K562 (cell line): ENCODE results near the gene CCDC158. TPM values are rescaled to one million over a fixed set of nuclear protein-coding genes. Genes with fewer than 3 reads are reported as not detected.

Source experiments
- ATAC-seq: fragments of 200-7000 bp; cut with Tn5 transposase; 3 replicates; pipeline ENCODE4 v1.9.1; 2020; ENCODE audit warnings: moderate library complexity
- BruUV-seq: library from RNA; stranded (reverse); fragments of 400-500 nt; replicated peaks from 2 replicates; lab custom pipeline; 2021; lab: Mats Ljungman, UMichigan
- CTCF ChIA-PET: fragments of 300-600 bp; formaldehyde crosslinking; extraction: SDS; loops from one replicate; lab custom pipeline; 2021; ENCODE audit warnings: low intra/inter-chr PET ratio; lab: Yijun Ruan, JAX
- POLR2A ChIA-PET: fragments of 300-600, 350-650 bp; sonication (Branson Sonifier 250); formaldehyde crosslinking; extraction: SDS; loops from one replicate; lab custom pipeline; 2021; ENCODE audit warnings: antibody characterized with exemption, inconsistent platforms; lab: Yijun Ruan, JAX
- DNase-seq, 4 experiments: peaks; one replicate each; pipeline versions ENCODE4 v3.0.0 to v3.0.0-alpha.2; 2011 to 2018; ENCODE audit warnings: low spot score in 3 of 4, mixed read lengths in 3 of 4; ENCODE audit errors: extremely low read depth in 1 of 4
- FAIRE-seq: peaks from 2 replicates; lab custom pipeline; 2011; peaks lifted over from hg19 to GRCh38; lab: Jason Lieb, UNC
- H2AFZ ChIP-seq: 2 replicates; pipeline ENCODE4 v1.6.0; 2011; ENCODE audit warnings: low read depth, low read length, control low read depth, inconsistent platforms
- H3K27ac ChIP-seq: fragments of 200-600 bp; 3 replicates; pipeline ENCODE4 v1.8.0; 2011; ENCODE audit warnings: low read depth, mild to moderate bottlenecking, control low read depth, inconsistent platforms, low read length, moderate library complexity, mixed read lengths; ENCODE audit errors: extremely low read depth
- H3K27me3 ChIP-seq, 2 experiments: fragments of 300-600 bp in 1 of 2; 2 replicates in 1 of 2; 3 replicates in 1 of 2; pipeline versions ENCODE4 v1.6.0 to v1.8.0; 2011; ENCODE audit warnings: inconsistent platforms in 2 of 2, low read length in 2 of 2, mild to moderate bottlenecking in 1 of 2, mixed read lengths in 1 of 2, moderate library complexity in 1 of 2; ENCODE audit not compliant: control insufficient read depth in 2 of 2, insufficient read depth in 2 of 2
- H3K36me3 ChIP-seq: fragments of 300-600 bp; 3 replicates; pipeline ENCODE4 v1.8.0; 2011; ENCODE audit warnings: mild to moderate bottlenecking, low read length, inconsistent platforms; ENCODE audit not compliant: control insufficient read depth, insufficient read depth
- H3K4me1 ChIP-seq, 2 experiments: fragments of 200-600 bp in 1 of 2; replicated peaks in 1 of 2; 2 replicates in 1 of 2; 3 replicates in 1 of 2; pipeline versions ENCODE4 v1.5.1 to v1.8.0; 2011; ENCODE audit warnings: inconsistent platforms in 2 of 2, low read length in 2 of 2, mild to moderate bottlenecking in 1 of 2, mixed read lengths in 1 of 2, moderate library complexity in 1 of 2; ENCODE audit not compliant: control insufficient read depth in 2 of 2, insufficient read depth in 2 of 2
- H3K4me2 ChIP-seq: 2 replicates; pipeline ENCODE4 v1.6.1; 2011; ENCODE audit warnings: low read length, control low read depth, inconsistent platforms, mixed read lengths; ENCODE audit not compliant: insufficient read depth
- H3K4me3 ChIP-seq: fragments of 200-600 bp; sonication (generic), shearing (Covaris generic); 2 replicates; pipeline ENCODE4 v1.5.1; 2016; ENCODE audit warnings: control low read depth, inconsistent platforms
- H3K79me2 ChIP-seq: fragments of 200-600 bp; 3 replicates; pipeline ENCODE4 v1.8.0; 2011; ENCODE audit warnings: low read length, inconsistent platforms; ENCODE audit not compliant: control insufficient read depth, insufficient read depth
- H3K9ac ChIP-seq, 2 experiments: 2 replicates each; pipeline versions ENCODE4 v1.6.0 to v1.6.1; 2011; ENCODE audit warnings: low read depth in 2 of 2, low read length in 2 of 2, control low read depth in 1 of 2, inconsistent platforms in 1 of 2, mild to moderate bottlenecking in 1 of 2, mixed read lengths in 1 of 2; ENCODE audit not compliant: insufficient read depth in 1 of 2
- H3K9me1 ChIP-seq: one replicate; pipeline ENCODE4 v1.6.0; 2011; ENCODE audit warnings: inconsistent platforms, mild to moderate bottlenecking, low read length, moderate library complexity; ENCODE audit not compliant: control insufficient read depth, insufficient read depth
- H3K9me3 ChIP-seq: replicated peaks from 2 replicates; pipeline ENCODE4 v1.5.1; 2011; ENCODE audit warnings: low read depth, low read length, inconsistent platforms; ENCODE audit not compliant: control insufficient read depth, insufficient read depth
- H4K20me1 ChIP-seq: replicated peaks from 2 replicates; pipeline ENCODE4 v1.6.1; 2011; ENCODE audit warnings: low read length, inconsistent platforms, mixed read lengths; ENCODE audit not compliant: control insufficient read depth, insufficient read depth
- ELF2 ChIP-seq: fragments of 250-450 bp; sonication (Bioruptor Pico); IDR thresholded peaks from 2 replicates; pipeline ENCODE4 v1.5.0; 2021; ENCODE audit warnings: mild to moderate bottlenecking
- FOXK1 ChIP-seq: sonication (generic); formaldehyde crosslinking; IDR thresholded peaks from 2 replicates; pipeline ENCODE4 v1.8.0; 2022; ENCODE audit warnings: missing genetic modification reagents, mild to moderate bottlenecking, borderline replicate concordance
- MTA1 ChIP-seq: fragments of 450-650 bp; IDR thresholded peaks from 2 replicates; pipeline ENCODE4 v1.6.1; 2017; ENCODE audit warnings: borderline replicate concordance
- MTA3 ChIP-seq: fragments of 450-650 bp; formaldehyde crosslinking; IDR thresholded peaks from 2 replicates; pipeline ENCODE4 v1.6.1; 2017; ENCODE audit warnings: mild to moderate bottlenecking, borderline replicate concordance
- PHF21A ChIP-seq: fragments of 450-650 bp; IDR thresholded peaks from 2 replicates; pipeline ENCODE4 v1.6.1; 2017; ENCODE audit warnings: low read depth, borderline replicate concordance
- POLR3G ChIP-seq: IDR thresholded peaks from 2 replicates; pipeline ENCODE4 v1.6.1; 2011; ENCODE audit not compliant: insufficient read length, insufficient replicate concordance; ENCODE audit errors: extremely low read depth
- SOX6 ChIP-seq: fragments of 450-650 bp; IDR thresholded peaks from 2 replicates; pipeline ENCODE4 v1.6.1; 2014; ENCODE audit warnings: mild to moderate bottlenecking
- TAF9B ChIP-seq: fragments of 450-650 bp; IDR thresholded peaks from 2 replicates; pipeline ENCODE4 v1.6.1; 2018; ENCODE audit warnings: mild to moderate bottlenecking; ENCODE audit not compliant: partially characterized antibody
- TCFL5 ChIP-seq: fragments of 250-450 bp; sonication (Bioruptor Pico); conservative IDR thresholded peaks from 2 replicates; pipeline ENCODE4 v1.6.1; 2021; ENCODE audit warnings: mild to moderate bottlenecking, moderate library complexity, matching md5 sums
- ZNF133 ChIP-seq: fragments of 250-450 bp; sonication (Bioruptor Pico); IDR thresholded peaks from 2 replicates; pipeline ENCODE4 v1.4.0; 2020; ENCODE audit warnings: mild to moderate bottlenecking
- ZNF75A ChIP-seq: fragments of 450-650 bp; formaldehyde crosslinking; IDR thresholded peaks from 2 replicates; pipeline ENCODE4 v1.4.0; 2020; ENCODE audit warnings: mild to moderate bottlenecking
- WGBS: fragments of 100-300 bp; shearing (Covaris generic); methylation state at CpG from one replicate; pipeline ENCODE4 v1.1.6; 2016; ENCODE audit warnings: low coverage, mixed read lengths; ENCODE audit not compliant: insufficient coverage; ENCODE audit errors: missing lambda C conversion rate; 5-methylcytosine and 5-hydroxymethylcytosine counted together
- in situ Hi-C: fragments of 300-500 bp; cut with MboI; formaldehyde crosslinking; loops from 4 replicates; pipeline ENCODE4 v1.15.0; 2018; ENCODE audit warnings: inconsistent platforms, mixed read lengths
- intact Hi-C: fragments of 100-400 bp; cut with micrococcal nuclease; formaldehyde crosslinking; loops from 2 replicates; pipeline ENCODE4 v1.14.2; 2022
- polyA plus RNA-seq, 8 experiments: library from polyadenylated mRNA; depleted of rRNA in 4 of 8; stranded (reverse) in 5 of 8; unstranded in 3 of 8; fragments of >200 nt; fragmentation: Nextera tagmentation in 2 of 8; fragmentation: Illumina TruSeq in 1 of 8; extraction: Ambion mirVana in 2 of 8; extraction: Trizol in 1 of 8; gene quantifications; 2 replicates each; pipeline versions ENCODE4 v1.2.1 to v1.2.3, GENCODE V29; 2011 to 2014; ENCODE audit warnings: inconsistent platforms in 1 of 8, missing spikeins in 1 of 8
- total RNA-seq, 7 experiments: library from RNA; depleted of rRNA in 6 of 7; stranded (reverse); fragments of >200 nt in 6 of 7; fragmentation: Illumina TruSeq in 2 of 7; extraction: Trizol in 2 of 7; gene quantifications; 2 replicates each; pipeline versions ENCODE4 v1.2.1 to v1.2.3, GENCODE V29; 2011 to 2021; ENCODE audit warnings: low replicate concordance in 1 of 7
- TF ChIP-seq, protein P1 (sequence below): fragments of 450-650 bp; IDR thresholded peaks from 2 replicates; pipeline ENCODE4 v1.6.1; 2016; ENCODE audit warnings: low read depth, mild to moderate bottlenecking, moderate library complexity
- TF ChIP-seq, protein P2 (sequence below), 2 experiments: IDR thresholded peaks; 2 replicates each; pipeline ENCODE4 v1.6.1; 2011; ENCODE audit warnings: borderline replicate concordance in 1 of 2, control low read depth in 1 of 2, low read depth in 1 of 2, low read length in 1 of 2, mild to moderate bottlenecking in 1 of 2, mixed read lengths in 1 of 2, moderate library complexity in 1 of 2; ENCODE audit not compliant: insufficient read depth in 1 of 2, insufficient read length in 1 of 2, poor library complexity in 1 of 2, severe bottlenecking in 1 of 2; ENCODE audit errors: extremely low read depth in 1 of 2

CCDC158 gene
- total and polyA plus RNA-seq, 9 of the 15 experiments (the other 6 are each of a cell fraction or from before 2014, with no cell fraction given): not detected

DNA sequence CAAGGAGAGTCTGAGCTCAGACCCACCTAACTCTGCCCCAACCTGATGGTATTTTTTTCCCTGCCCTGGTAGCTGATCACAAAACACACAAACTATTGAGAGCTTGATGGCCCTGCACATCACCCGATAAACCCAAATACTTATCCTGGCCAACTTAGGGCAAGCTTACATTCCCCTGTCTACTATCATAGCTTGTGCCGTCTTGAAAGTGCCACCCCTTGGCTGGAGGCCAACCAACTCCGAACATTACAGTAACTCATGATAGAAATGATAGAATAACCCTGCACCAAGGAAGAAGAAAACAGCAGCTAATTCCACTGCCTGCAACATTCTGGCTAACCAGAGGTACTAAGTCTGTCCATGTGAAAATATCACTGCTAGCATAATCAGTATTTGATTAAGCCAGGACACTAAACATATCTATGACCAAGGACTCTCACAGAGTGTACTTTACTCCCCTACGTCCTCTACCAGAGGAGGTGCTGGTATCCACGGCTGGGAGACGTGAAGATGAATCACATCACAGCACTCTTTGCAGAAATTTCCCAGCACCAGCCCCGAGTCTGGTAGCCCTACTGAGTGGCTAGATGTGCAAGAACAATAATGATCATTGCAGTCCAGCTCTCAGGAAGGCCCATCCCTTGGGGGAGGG lies 105.5 kb downstream of the CCDC158 start:
- 66% methylated on average over 7 of the region's 7 CpGs for WGBS
- Histone ChIP-seq H3K79me2 (no peaks in the 10 kb centered on the region), H4K20me1 (no peaks in the 10 kb centered on the region), H3K9me1 (no peaks in the 10 kb centered on the region), H3K9ac (no peak overlapping the region), H3K27me3 (no peaks in the 10 kb centered on the region), H3K4me3 (no peak overlapping the region), H3K27ac (no peak overlapping the region), H3K9me3 (no peaks in the 10 kb centered on the region; the same call in 1 of the 2 replicates), H3K4me2 (no peak overlapping the region), H3K4me1 (no peaks in the 10 kb centered on the region), H2AFZ (no peak overlapping the region), H3K36me3 (no peaks in the 10 kb centered on the region)
- intact Hi-C loops (no loop called here), in situ Hi-C loops (no loop called here)
- ATAC-seq (no peak), FAIRE-seq (no peak), DNase-seq (no peak)
- CTCF ChIA-PET: no interaction called here
- POLR2A ChIA-PET: no interaction called here
- TF ChIP-seq ZNF75A (CRISPR knock-in tag) (no peak), POLR3G (no peak), FOXK1 (CRISPR knock-in tag) (no peak), MTA3 (no peak), TAF9B (no peak), TCFL5 (no peak), ZNF133 (no peak), ELF2 (CRISPR knock-in tag) (no peak), SOX6 (no peak), PHF21A (no peak), MTA1 (no peak)
- TF ChIP-seq, protein P1, sequence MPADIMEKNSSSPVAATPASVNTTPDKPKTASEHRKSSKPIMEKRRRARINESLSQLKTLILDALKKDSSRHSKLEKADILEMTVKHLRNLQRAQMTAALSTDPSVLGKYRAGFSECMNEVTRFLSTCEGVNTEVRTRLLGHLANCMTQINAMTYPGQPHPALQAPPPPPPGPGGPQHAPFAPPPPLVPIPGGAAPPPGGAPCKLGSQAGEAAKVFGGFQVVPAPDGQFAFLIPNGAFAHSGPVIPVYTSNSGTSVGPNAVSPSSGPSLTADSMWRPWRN: no peak
- TF ChIP-seq, protein P2, sequence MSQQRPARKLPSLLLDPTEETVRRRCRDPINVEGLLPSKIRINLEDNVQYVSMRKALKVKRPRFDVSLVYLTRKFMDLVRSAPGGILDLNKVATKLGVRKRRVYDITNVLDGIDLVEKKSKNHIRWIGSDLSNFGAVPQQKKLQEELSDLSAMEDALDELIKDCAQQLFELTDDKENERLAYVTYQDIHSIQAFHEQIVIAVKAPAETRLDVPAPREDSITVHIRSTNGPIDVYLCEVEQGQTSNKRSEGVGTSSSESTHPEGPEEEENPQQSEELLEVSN (IDR thresholded peaks at IDR 0.05; ENCODE audit: borderline replicate concordance in 1 of 2, extremely low read depth in 1 of 2, insufficient read depth in 1 of 2, insufficient read length in 1 of 2, low read depth in 1 of 2, low read length in 1 of 2, poor library complexity in 1 of 2, severe bottlenecking in 1 of 2): no peak
- no TSS peak for BruUV-seq
